ENCODE data around the gene SLC12A5. TPM values are rescaled to one million over a fixed set of nuclear protein-coding genes. Genes with fewer than 3 reads are reported as not detected.

Gene SLC12A5
- total RNA-seq, 1 donor from 2014 or later, result 0.77 TPM

- H4K20me1 ChIP-seq (ENCODE audit: low read depth), result peaks cover 19% of the 10 kb centered on the region
- no peaks in the 10 kb centered on the region for H3K36me3 ChIP-seq
- Mint-ChIP-seq H3K9me3 (no peaks in the 10 kb centered on the region), H3K27me3 (ENCODE audit: insufficient read depth, low read depth) (peaks cover 18% of the 10 kb centered on the region), H3K27ac (no peak overlapping the region), H3K4me1 (no peaks in the 10 kb centered on the region), H3K4me3 (no peak overlapping the region), H3K36me3 (no peaks in the 10 kb centered on the region)
- no peak overlapping the region for H3K4me2 ChIP-seq
- peaks cover 76% of the 10 kb centered on the region for H3K27me3 ChIP-seq
- H3F3A ChIP-seq (ENCODE audit: low read depth), result no peaks in the 10 kb centered on the region
- TF ChIP-seq CTCF (IDR thresholded peaks at IDR 0.05) (no peak), EZH2phosphoT487 (IDR thresholded peaks at IDR 0.05) (no peak), EZH2 (IDR thresholded peaks at IDR 0.05) (no peak)
- no peaks in the 10 kb centered on the region for H3K4me1 ChIP-seq
- H3K9ac ChIP-seq, result no peak overlapping the region
- no peak overlapping the region for H2AFZ ChIP-seq (replicated peaks)
- no peak overlapping the region for H3K27ac ChIP-seq
- H3K4me3 ChIP-seq, result no peak overlapping the region
- no peaks in the 10 kb centered on the region for H3K9me3 ChIP-seq (ENCODE audit: low read depth)
- no peaks in the 10 kb centered on the region for H3K79me2 ChIP-seq (ENCODE audit: low read depth)
- DNase-seq (ENCODE audit: low spot score), result no peak
Measured at GRCh38 chr20:46047821-46048220, 18.8 kb downstream of the SLC12A5 start.

- no peak for TF ChIP-seq CTCF (IDR thresholded peaks at IDR 0.05)
- TF ChIP-seq EZH2 (IDR thresholded peaks at IDR 0.05), result no peak
- TF ChIP-seq EZH2phosphoT487 (IDR thresholded peaks at IDR 0.05), result no peak
- H3F3A ChIP-seq (ENCODE audit: low read depth), result no peaks in the 10 kb centered on the region
- H2AFZ ChIP-seq (replicated peaks), result no peak overlapping the region
- no peaks in the 10 kb centered on the region for H3K4me1 Mint-ChIP-seq
- H3K9me3 Mint-ChIP-seq, result no peaks in the 10 kb centered on the region
- no peaks in the 10 kb centered on the region for H3K36me3 Mint-ChIP-seq
- no peak overlapping the region for H3K4me2 ChIP-seq
- peaks cover 11% of the 10 kb centered on the region for H4K20me1 ChIP-seq (ENCODE audit: low read depth)
- peaks cover 15% of the 10 kb centered on the region for H3K27me3 Mint-ChIP-seq (ENCODE audit: insufficient read depth, low read depth)
- DNase-seq (ENCODE audit: low spot score), result no peak
- H3K79me2 ChIP-seq (ENCODE audit: low read depth), result no peaks in the 10 kb centered on the region
- H3K36me3 ChIP-seq, result no peaks in the 10 kb centered on the region
- H3K4me3 ChIP-seq, result no peak overlapping the region
- H3K27ac ChIP-seq, result no peak overlapping the region
- H3K4me1 ChIP-seq, result no peaks in the 10 kb centered on the region
- H3K9ac ChIP-seq, result no peak overlapping the region
- H3K27ac Mint-ChIP-seq, result no peak overlapping the region
- H3K27me3 ChIP-seq, result peaks cover 77% of the 10 kb centered on the region
- no peak overlapping the region for H3K4me3 Mint-ChIP-seq
- H3K9me3 ChIP-seq (ENCODE audit: low read depth), result no peaks in the 10 kb centered on the region
Measured at GRCh38 chr20:46049190-46049589, 20.2 kb downstream of the SLC12A5 start.

GRCh38 chr20:46049815-46050214, 20.8 kb downstream of the SLC12A5 start:
- H3K36me3 Mint-ChIP-seq, result no peaks in the 10 kb centered on the region
- H3K36me3 ChIP-seq, result no peaks in the 10 kb centered on the region
- no peaks in the 10 kb centered on the region for H3K4me1 Mint-ChIP-seq
- no peak overlapping the region for H3K4me3 Mint-ChIP-seq
- H3K27me3 Mint-ChIP-seq (ENCODE audit: insufficient read depth, low read depth), result peaks cover 15% of the 10 kb centered on the region
- no peak overlapping the region for H3K4me3 ChIP-seq
- no peaks in the 10 kb centered on the region for H3K9me3 Mint-ChIP-seq
- H3K27ac Mint-ChIP-seq, result no peak overlapping the region
- H3K27me3 ChIP-seq, result peaks cover 79% of the 10 kb centered on the region
- no peaks in the 10 kb centered on the region for H3K79me2 ChIP-seq (ENCODE audit: low read depth)
- H3K4me2 ChIP-seq, result no peak overlapping the region
- no peak for DNase-seq (ENCODE audit: low spot score)
- H3K9ac ChIP-seq, result no peak overlapping the region
- no peak overlapping the region for H2AFZ ChIP-seq (replicated peaks)
- no peaks in the 10 kb centered on the region for H3F3A ChIP-seq (ENCODE audit: low read depth)
- peaks cover 8% of the 10 kb centered on the region for H4K20me1 ChIP-seq (ENCODE audit: low read depth)
- TF ChIP-seq EZH2phosphoT487 (IDR thresholded peaks at IDR 0.05) (no peak), CTCF (IDR thresholded peaks at IDR 0.05) (no peak), EZH2 (IDR thresholded peaks at IDR 0.05) (no peak)
- H3K9me3 ChIP-seq (ENCODE audit: low read depth), result no peaks in the 10 kb centered on the region
- no peak overlapping the region for H3K27ac ChIP-seq
- no peaks in the 10 kb centered on the region for H3K4me1 ChIP-seq

Measured in neural progenitor cell (in vitro differentiated cells).